GM18861 (cell line): ENCODE data around the gene ETV2.
A peak's percentile ranks its signal among the peaks of the same experiment; 100 is the strongest.
"Not testable (repeated sequence)": the region's sequence is repeated elsewhere in the genome, so short reads cannot be mapped to it uniquely, and the experiment has no call there.

Source experiments
- ATAC-seq: cut with Tn5 transposase; IDR thresholded peaks from one replicate; pipeline ENCODE4 v1.9.1; 2021; ENCODE audit not compliant: unreplicated experiment

Gene ETV2

GRCh38 chr19:35641515-35642151 lies at the start of gene ETV2:
ETV2 (plus strand) TSS chr19:35641745; CDS start chr19:35642461, 716 bp downstream.
- no peak for ATAC-seq

- ATAC-seq, result no peak
Measured at GRCh38 chr19:35592226-35592625, 49.3 kb upstream of the ETV2 start.

DNA sequence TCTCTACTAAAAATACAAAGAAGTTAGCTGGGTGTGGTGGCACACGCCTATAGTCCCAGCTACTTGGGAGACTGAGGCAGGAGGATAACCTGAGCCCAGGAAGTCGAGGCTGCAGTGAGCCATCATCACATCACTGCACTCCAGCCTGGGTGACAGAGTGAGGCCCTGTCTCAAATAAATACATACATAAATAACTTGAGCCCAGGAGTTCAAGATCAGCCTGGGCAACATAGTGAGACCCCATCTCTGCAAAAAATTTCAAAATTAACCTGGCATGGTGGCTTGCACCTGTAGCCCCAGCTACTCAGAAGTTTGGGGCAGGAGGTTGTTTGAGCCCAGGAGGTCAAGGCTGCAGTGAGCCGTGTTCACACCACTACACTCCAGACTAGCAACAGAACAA lies 46.5 kb upstream of the ETV2 start:
- ATAC-seq, result not testable (repeated sequence)

- no peak for ATAC-seq
Measured at GRCh38 chr19:35595928-35596327, 45.6 kb upstream of the ETV2 start.

DNA sequence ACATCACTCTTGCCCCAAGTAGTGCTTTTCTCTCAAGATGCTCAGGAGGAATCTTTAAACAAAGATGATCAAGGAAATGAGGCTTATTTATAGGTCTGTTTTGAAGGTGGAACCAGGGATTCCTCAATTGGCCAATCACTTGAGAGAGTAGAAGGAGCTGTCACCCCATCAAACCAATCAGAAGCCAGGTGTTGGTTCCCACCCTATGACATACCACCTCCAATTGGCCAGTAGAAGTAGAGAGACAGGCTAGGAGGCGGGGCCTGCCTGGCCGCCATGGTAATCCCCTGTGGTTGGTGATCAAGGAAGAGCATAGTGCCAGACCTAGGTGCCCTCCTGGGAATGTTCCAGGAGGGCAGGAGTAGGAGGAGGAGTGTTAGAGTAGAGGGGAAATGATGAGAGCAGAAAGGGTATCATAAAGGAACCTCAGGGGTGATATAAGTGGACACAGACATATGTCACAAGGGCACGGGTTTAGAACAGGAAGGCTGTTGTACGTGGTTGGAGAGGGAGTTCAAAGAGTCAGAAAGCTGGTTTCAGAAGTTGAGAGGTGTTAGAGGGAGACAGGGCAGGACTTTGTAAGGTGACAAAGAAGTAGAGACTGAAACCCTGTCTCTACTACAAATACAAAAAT lies 45.1 kb upstream of the ETV2 start:
- no peak for ATAC-seq

DNA sequence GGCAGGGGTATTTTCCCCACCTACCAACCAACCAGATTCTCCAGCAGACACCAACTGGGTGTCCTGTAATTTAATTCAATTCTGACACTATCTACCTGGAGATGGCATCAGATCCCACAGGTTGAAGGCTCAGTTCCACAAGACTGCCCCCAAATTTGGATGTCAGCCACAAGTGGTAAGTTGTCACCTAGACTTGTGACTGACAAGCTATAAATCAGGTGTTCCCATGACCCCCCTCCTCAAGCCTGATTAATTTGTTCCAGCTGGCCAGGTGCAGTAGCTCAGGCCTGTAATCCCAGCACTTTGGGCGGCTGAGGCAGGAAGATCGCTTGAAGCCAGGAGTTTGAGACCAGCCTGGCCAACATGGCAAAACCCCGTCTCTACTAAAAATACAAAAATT lies 39.6 kb upstream of the ETV2 start:
- ATAC-seq, result no peak

DNA sequence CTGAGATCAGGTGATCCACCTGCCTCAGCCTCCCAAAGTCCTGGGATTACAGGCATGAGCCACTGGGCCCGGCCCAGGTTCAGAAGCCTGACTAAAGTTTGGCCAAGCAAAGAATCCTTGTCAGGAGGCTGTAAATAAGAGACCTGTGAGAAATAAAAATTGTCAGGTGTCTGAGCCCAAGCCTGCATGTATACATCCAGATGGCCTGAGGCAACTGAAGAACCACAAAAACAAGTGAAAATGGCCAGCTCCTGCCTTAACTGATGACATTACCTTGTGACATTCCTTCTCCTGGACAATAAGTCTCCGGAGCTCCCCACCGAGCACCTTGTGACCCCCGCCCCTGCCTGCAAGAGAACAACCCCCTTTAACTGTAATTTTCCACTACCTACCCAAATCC lies 37.1 kb upstream of the ETV2 start:
- ATAC-seq, result not testable (repeated sequence)

- ATAC-seq, result not testable (repeated sequence)
Measured at GRCh38 chr19:35607170-35607569, 34.4 kb upstream of the ETV2 start.

DNA sequence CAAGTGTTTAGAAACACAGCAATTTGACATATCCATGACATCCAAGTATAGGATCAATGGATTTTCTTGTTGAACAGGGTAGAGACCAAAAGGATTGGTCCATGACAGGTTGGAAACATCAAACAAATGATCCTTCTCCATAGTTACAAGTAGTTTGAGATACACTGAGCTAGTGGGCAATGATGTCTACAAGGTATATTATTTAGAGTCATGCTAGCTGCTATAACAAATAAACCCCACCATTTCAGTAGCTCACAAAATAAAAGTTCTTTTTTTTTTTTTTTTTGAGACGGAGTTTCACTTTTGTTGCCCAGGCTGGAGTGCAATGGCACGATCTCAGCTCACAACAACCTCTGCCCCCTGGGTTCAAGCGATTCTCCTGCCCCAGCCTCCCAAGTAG lies 33.9 kb upstream of the ETV2 start:
- ATAC-seq, result no peak

- ATAC-seq, result no peak
Measured at GRCh38 chr19:35608251-35608650, 33.3 kb upstream of the ETV2 start.

- no peak for ATAC-seq
Measured at GRCh38 chr19:35609851-35610353, 31.6 kb upstream of the ETV2 start.

- no peak for ATAC-seq
Measured at GRCh38 chr19:35612224-35612558, 29.4 kb upstream of the ETV2 start.

DNA sequence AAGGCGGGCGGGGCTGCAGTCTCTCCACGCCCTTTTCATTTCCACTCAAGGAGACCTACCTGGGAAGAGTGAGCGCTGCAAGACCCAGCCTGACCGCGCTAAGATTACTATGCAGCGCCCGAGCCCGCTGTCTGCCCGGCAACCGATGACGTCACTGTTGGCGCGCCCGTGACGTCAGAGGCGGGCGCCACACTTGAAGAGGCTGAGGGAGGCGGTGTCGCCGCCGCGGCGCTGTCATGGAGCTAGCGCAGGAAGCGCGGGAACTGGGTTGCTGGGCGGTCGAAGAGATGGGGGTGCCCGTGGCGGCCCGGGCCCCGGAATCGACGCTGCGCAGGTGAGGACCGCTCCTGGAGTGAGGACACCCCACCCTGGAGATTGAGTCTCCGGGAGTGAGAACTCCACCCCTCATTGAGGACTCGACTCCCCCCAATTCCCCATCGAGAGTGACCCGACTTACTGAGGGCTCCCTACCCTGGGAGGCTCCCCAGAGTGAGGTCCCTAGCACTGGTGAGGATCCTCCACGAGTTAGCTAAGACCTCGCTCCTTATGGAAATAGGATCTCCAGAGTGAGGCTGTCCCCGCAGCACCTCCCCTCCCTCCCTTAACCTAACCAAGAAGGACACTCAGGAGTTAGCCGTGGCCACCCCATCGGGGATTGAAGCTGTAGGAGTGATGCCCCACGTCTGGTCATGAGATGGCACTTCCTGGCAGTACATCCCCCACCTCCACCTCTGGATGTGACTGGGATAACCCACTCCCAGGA lies 28.8 kb upstream of the ETV2 start, which contains the start of gene HAUS5:
TSS of gene HAUS5 (plus strand) at position 177 of the 763 bp plus-strand sequence. CDS start at position 237, 60 bp downstream.
- peak; percentile 65 for ATAC-seq

- ATAC-seq, result no peak
Measured at GRCh38 chr19:35613574-35613973, 28.0 kb upstream of the ETV2 start.

- no peak for ATAC-seq
Measured at GRCh38 chr19:35615036-35615435, 26.5 kb upstream of the ETV2 start.

DNA sequence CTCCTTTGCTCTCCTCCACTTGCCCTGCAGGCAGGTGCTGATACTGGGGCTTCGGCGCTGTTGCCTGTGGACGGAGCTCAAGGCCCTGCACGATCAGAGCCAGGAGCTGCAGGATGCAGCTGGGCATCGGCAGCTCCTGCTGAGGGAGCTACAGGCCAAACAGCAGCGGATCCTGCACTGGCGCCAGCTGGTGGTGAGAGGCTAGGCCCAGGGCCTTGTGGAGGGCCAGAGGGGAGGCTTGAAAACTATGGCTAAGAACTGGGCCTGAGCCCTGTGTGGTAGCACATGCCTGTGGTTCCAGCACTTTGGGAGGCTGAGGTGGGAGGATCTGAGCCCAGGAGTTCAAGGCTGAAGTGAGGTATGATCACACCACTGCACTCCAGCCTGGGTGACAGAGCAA lies 22.7 kb upstream of the ETV2 start:
- no peak for ATAC-seq

DNA sequence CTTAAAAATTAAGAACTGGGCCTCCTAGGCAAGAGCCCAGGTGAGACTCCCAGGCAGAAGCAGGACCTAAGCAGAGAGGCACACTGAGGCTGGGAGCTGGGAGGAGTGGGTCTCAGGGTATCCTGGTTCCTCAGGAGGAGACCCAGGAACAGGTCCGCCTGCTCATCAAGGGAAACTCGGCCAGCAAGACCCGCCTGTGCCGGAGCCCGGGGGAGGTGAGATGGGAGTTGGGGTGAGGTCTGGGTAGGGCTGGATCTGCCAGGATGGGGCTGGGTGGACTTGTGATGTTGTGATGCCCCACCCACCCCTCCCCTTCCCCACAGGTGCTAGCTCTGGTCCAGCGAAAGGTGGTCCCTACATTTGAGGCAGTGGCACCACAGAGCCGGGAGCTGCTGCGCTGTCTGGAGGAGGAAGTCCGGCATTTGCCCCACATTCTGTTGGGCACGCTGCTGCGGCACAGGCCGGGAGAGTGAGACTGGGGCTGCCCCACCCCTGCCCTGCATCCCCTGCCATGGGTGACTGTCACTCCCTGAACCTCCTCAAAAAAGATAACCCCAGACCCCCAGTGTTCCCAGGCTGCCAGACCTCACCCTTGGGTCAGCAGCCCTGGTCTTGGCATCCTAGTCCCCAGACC lies 22.1 kb upstream of the ETV2 start:
- ATAC-seq, result no peak

- no peak for ATAC-seq
Measured at GRCh38 chr19:35620001-35620400, 21.5 kb upstream of the ETV2 start.

DNA sequence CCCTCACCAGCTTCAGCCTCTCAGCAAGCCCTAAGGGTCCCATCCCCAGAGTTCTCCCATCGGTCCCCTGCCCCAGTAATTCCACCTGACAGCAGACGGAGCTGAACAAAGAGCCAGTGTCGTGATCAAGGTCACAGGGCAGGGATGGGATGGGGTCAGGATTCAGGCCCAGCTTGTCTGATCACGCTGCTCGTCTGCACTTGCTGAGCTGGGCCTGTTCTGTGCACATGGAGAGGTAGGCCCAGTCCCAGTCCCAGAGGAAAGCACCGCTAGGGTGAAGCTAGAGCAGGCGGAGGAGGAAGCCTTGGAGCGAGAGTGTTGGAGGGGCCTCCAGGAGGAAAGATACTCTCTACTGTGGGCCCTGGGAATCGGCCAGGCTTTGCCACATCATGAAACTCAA lies 19.8 kb upstream of the ETV2 start:
- no peak for ATAC-seq

DNA sequence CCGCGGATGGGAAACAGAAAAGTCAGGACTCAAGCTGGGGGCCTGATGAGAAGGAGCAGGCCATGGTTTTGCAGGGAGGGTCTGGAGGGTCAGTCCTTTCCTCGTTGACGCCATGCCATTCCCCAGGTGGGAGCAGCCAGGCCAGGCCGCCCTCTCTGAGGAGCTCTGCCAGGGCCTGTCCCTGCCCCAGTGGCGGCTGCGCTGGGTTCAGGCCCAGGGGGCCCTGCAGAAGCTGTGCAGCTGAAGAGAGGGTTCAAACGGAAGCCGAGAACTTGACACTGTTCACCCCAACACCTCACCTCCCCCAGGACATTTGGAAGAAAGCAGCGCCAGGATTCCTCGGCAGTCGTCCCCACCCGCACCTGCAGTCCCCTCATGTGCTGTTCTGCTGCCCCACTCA lies 18.8 kb upstream of the ETV2 start:
- ATAC-seq, result no peak

DNA sequence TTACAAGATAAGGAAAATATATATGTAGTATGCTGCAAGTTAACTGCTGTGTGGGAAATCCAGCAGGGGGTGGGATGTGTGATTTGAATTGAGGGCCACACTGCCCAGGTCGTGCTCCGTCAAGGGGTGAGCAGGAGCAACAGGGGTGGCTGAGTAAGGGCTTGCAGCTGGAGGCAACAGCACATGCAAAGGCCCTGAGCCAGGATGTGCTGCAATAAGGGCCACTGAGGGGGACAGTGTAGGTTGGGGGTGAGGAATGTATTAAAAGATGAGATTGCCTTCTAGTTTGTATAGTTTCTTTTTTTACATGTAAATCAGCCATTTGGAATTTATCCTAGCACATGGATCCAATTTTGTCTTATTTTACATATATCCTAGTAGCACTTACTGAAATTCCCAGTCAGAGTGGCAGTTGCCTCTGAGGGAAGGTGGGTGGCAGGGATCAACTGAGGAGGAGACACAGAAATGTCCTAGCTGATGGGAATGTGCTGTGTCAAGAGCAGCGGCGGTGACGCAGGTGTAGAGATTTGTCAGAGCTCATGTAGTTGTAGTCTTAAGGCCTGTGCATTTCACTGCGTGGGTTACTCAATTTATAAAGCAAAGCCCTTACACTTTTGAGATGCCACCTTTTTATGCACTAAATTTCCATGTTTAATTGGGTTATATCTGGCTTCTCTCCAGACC lies 18.1 kb upstream of the ETV2 start:
- ATAC-seq, result no peak
